Suprapubic skin (tissue), 4 donors: ENCODE measurements around the gene CTNNBIP1. TPM values are rescaled to one million over a fixed set of nuclear protein-coding genes. Genes with fewer than 3 reads are reported as not detected.
A peak's percentile ranks its signal among the peaks of the same experiment; 100 is the strongest.

Experiments used
- DNase-seq, 2 donors: peaks; one replicate each; pipeline ENCODE4 v3.0.0-alpha.2; 2019; ENCODE audit warnings: low spot score in 2 of 2
- H3K27ac ChIP-seq: fragments of 200-600 bp; sonication (generic); one replicate; pipeline ENCODE4 v1.5.1; 2019
- H3K27me3 ChIP-seq: fragments of 200-600 bp; sonication (generic); one replicate; pipeline ENCODE4 v1.5.1; 2019
- H3K36me3 ChIP-seq: fragments of 200-600 bp; sonication (generic); one replicate; pipeline ENCODE4 v1.5.1; 2019
- H3K4me1 ChIP-seq: fragments of 200-600 bp; sonication (generic); one replicate; pipeline ENCODE4 v1.5.1; 2019
- H3K4me3 ChIP-seq: fragments of 200-600 bp; sonication (generic); one replicate; pipeline ENCODE4 v1.5.1; 2019; ENCODE audit warnings: mild to moderate bottlenecking
- H3K9me3 ChIP-seq: fragments of 200-600 bp; sonication (generic); one replicate; pipeline ENCODE4 v1.5.1; 2019
- EP300 ChIP-seq: sonication (generic); formaldehyde crosslinking; IDR thresholded peaks from one replicate; pipeline ENCODE4 v1.6.1; 2017; ENCODE audit warnings: antibody characterized with exemption
- POLR2A ChIP-seq, 2 donors: fragments of 450-650 bp; IDR thresholded peaks; one replicate each; pipeline ENCODE4 v1.6.1; 2017; ENCODE audit warnings: antibody characterized with exemption in 2 of 2, mild to moderate bottlenecking in 2 of 2, moderate library complexity in 2 of 2
- POLR2AphosphoS5 ChIP-seq, 3 donors: sonication (generic); formaldehyde crosslinking; IDR thresholded peaks; one replicate each; pipeline ENCODE4 v1.6.1; 2017; ENCODE audit warnings: antibody characterized with exemption in 3 of 3
- WGBS: methylation state at CpG from one replicate; pipeline ENCODE4 v1.1.5; 2018; 5-methylcytosine and 5-hydroxymethylcytosine counted together
- total RNA-seq, 4 donors: library from RNA; depleted of rRNA; stranded (reverse); fragments of >200 nt; gene quantifications; one replicate each; pipeline ENCODE4 v1.1.0, GENCODE V29; 2016
- TF ChIP-seq, protein P1 (sequence below), 2 donors: fragments of 200-600 bp in 1 of 2; fragments of 450-650 bp in 1 of 2; sonication (generic) in 1 of 2; IDR thresholded peaks; one replicate each; pipeline ENCODE4 v1.5.1; 2016 to 2019; ENCODE audit warnings: antibody characterized with exemption in 2 of 2, mild to moderate bottlenecking in 1 of 2, moderate library complexity in 1 of 2

The CTNNBIP1 gene
- total RNA-seq, 4 donors from 2014 or later: 197 to 538 (median 406) TPM

DNA sequence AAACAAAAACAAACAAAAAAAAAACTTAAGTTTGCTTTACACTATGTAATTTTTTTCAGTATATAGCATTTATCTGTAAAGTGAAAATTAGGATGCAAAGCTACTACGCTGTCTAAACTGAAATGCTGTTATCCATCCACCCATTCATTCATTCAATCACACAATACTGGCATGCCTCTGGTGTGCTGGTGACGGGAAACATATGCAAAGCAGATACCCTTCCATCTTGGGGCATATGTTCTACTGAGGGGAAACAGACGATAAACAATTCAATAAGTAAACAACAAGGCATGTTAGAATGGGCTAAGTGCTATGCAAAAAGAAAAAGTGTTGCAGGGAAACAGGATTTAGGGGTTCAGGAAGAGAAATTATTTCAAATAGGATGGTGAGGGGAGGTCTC lies 89.5 kb downstream of the CTNNBIP1 start:
- Histone ChIP-seq H3K9me3 (no peaks in the 10 kb centered on the region), H3K27ac (no peak overlapping the region), H3K4me3 (no peak overlapping the region), H3K27me3 (no peaks in the 10 kb centered on the region), H3K4me1 (peaks cover 52% of the 10 kb centered on the region), H3K36me3 (no peaks in the 10 kb centered on the region)
- TF ChIP-seq POLR2A (IDR thresholded peaks at IDR 0.05) (no peak), EP300 (no peak), POLR2AphosphoS5 (IDR thresholded peaks at IDR 0.05) (no peak)
- TF ChIP-seq, protein P1, sequence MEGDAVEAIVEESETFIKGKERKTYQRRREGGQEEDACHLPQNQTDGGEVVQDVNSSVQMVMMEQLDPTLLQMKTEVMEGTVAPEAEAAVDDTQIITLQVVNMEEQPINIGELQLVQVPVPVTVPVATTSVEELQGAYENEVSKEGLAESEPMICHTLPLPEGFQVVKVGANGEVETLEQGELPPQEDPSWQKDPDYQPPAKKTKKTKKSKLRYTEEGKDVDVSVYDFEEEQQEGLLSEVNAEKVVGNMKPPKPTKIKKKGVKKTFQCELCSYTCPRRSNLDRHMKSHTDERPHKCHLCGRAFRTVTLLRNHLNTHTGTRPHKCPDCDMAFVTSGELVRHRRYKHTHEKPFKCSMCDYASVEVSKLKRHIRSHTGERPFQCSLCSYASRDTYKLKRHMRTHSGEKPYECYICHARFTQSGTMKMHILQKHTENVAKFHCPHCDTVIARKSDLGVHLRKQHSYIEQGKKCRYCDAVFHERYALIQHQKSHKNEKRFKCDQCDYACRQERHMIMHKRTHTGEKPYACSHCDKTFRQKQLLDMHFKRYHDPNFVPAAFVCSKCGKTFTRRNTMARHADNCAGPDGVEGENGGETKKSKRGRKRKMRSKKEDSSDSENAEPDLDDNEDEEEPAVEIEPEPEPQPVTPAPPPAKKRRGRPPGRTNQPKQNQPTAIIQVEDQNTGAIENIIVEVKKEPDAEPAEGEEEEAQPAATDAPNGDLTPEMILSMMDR (IDR thresholded peaks at IDR 0.05): no peak
- DNase-seq: no peak
- 70% methylated on average over 3 of the region's 3 CpGs for WGBS

DNA sequence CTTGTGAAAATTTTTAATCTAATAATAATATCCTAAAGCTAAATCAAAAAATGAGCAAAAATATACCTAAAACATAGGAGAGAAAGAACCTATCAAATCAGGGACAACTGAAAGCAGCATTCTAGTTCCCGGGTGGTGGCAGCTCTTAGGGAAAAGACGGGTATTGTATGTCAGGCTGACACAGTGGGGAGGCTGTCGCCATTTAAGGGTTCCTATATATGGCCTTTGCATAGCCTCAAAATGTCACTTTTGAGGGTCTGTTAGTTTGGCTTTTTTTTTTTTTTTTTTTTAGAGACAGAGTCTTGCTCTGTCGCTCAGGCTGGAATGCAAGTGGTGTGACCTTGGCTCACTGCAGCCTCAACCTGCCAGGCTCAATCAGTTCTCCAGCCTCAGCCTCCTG lies 92.3 kb downstream of the CTNNBIP1 start:
- DNase-seq: peak in 1 of 2 donors; percentile 17
- Histone ChIP-seq H3K36me3 (no peaks in the 10 kb centered on the region), H3K4me3 (no peak overlapping the region), H3K27me3 (no peaks in the 10 kb centered on the region), H3K9me3 (no peaks in the 10 kb centered on the region), H3K4me1 (peaks cover 35% of the 10 kb centered on the region), H3K27ac (no peak overlapping the region)
- WGBS: 79% methylated on average over 4 of the region's 4 CpGs
- no peak for TF ChIP-seq EP300
- TF ChIP-seq, protein P1 (IDR thresholded peaks at IDR 0.05): no peak
- TF ChIP-seq POLR2AphosphoS5 (IDR thresholded peaks at IDR 0.05): no peak
- TF ChIP-seq POLR2A (IDR thresholded peaks at IDR 0.05): no peak

DNA sequence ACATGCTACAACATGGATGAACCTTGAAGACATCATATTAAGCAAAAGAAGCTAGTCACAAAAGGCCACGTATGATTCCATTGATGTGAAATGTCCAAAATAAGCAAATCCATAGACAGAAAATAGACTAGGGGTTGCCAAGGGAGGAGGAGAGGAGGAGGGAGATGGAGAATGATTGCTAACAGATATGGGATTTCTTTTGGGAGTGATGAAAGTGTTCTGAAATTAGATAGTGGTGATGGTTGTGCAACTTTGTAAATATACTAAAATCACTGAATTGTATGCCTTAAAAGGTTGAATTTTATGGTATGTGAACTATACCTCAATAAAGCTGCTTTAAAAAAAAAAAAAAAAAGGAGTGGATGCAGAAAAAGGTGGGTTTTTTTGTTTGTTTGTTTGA lies 93.9 kb downstream of the CTNNBIP1 start:
- H3K9me3 ChIP-seq: no peaks in the 10 kb centered on the region
- TF ChIP-seq POLR2AphosphoS5 (IDR thresholded peaks at IDR 0.05): no peak
- no peak for TF ChIP-seq POLR2A (IDR thresholded peaks at IDR 0.05)
- TF ChIP-seq EP300: no peak
- no peaks in the 10 kb centered on the region for H3K27me3 ChIP-seq
- H3K27ac ChIP-seq: no peak overlapping the region
- no peak overlapping the region for H3K4me3 ChIP-seq
- H3K4me1 ChIP-seq: peaks cover 30% of the 10 kb centered on the region
- no peak for DNase-seq
- 46% methylated on average over 1 of the region's 1 CpG for WGBS
- no peaks in the 10 kb centered on the region for H3K36me3 ChIP-seq

DNA sequence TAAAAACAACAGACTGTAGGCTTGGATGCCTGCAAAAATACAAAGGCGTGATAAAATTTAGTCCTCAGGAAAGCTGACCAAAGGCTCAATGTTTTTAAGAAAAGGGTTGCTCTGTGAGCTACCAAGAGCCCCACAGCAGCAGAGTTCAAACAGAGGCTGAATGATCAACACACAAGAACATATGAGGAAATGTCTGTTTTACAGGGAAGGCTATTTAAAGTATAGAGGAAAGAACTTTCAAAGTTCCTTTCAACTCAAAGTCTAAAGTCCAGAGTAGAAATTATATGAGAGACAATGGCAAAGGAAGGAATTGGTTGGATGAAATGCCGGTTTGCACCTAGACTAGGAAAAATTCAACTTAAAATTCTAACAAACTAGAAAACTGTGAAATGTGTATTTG lies 94.9 kb downstream of the CTNNBIP1 start:
- no peaks in the 10 kb centered on the region for H3K27me3 ChIP-seq
- 83% methylated on average over 2 of the region's 2 CpGs for WGBS
- H3K27ac ChIP-seq: peak overlapping the region; percentile 24
- no peaks in the 10 kb centered on the region for H3K9me3 ChIP-seq
- DNase-seq: no peak
- no peaks in the 10 kb centered on the region for H3K36me3 ChIP-seq
- H3K4me3 ChIP-seq: no peak overlapping the region
- TF ChIP-seq EP300 (no peak), POLR2AphosphoS5 (IDR thresholded peaks at IDR 0.05) (no peak), POLR2A (IDR thresholded peaks at IDR 0.05) (no peak)
- TF ChIP-seq, protein P1 (IDR thresholded peaks at IDR 0.05): no peak
- H3K4me1 ChIP-seq: peaks cover 24% of the 10 kb centered on the region

DNA sequence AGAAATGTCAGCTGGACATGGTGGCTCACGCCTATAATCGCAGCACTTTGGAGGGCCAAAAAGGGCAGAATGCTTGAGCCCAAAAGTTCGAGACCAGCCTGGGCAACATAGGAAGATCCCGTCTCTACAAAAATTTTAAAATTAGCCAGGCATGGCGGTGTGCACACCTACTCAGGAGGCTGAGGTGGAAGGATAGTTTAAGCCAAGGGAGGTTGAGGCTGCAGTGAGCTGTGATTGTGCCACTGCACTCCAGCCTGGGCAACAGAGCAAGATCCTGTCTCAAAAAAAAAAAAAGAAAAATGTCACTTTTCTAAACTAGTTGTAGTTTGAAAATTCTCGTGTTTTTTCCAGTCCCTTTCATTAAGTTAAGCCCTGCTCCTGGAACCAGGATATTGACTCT lies 95.5 kb downstream of the CTNNBIP1 start:
- H3K4me3 ChIP-seq: no peak overlapping the region
- 85% methylated on average over 6 of the region's 6 CpGs for WGBS
- H3K27ac ChIP-seq: no peak overlapping the region
- no peaks in the 10 kb centered on the region for H3K27me3 ChIP-seq
- no peaks in the 10 kb centered on the region for H3K36me3 ChIP-seq
- H3K9me3 ChIP-seq: no peaks in the 10 kb centered on the region
- TF ChIP-seq POLR2AphosphoS5 (IDR thresholded peaks at IDR 0.05) (no peak), POLR2A (IDR thresholded peaks at IDR 0.05) (no peak), EP300 (no peak)
- TF ChIP-seq, protein P1 (IDR thresholded peaks at IDR 0.05): no peak
- no peak for DNase-seq
- peaks cover 30% of the 10 kb centered on the region for H3K4me1 ChIP-seq
